ENCODE measurements around the gene ACTN1.

The ACTN1 gene

GRCh38 chr14:69006346-69006745, 27.2 kb upstream of the ACTN1 start:
- H3K9ac ChIP-seq (ENCODE audit: low read depth, low read length) = no peak overlapping the region
- no peaks in the 10 kb centered on the region for H3K27me3 ChIP-seq (ENCODE audit: control insufficient read depth, insufficient read depth, low read length)
- no peak overlapping the region for H3K27ac ChIP-seq (ENCODE audit: low read depth, low read length)

GRCh38 chr14:69005432-69006148, 26.5 kb upstream of the ACTN1 start:
- H3K9ac ChIP-seq (ENCODE audit: low read depth, low read length) = no peak overlapping the region
- no peaks in the 10 kb centered on the region for H3K9me3 ChIP-seq (ENCODE audit: control insufficient read depth, insufficient read depth, low read length)
- H3K4me3 ChIP-seq (ENCODE audit: low read depth, low read length) = no peak overlapping the region
- H3K36me3 ChIP-seq (ENCODE audit: control insufficient read depth, insufficient read depth, low read length) = no peaks in the 10 kb centered on the region
- H3K27me3 ChIP-seq (ENCODE audit: control insufficient read depth, insufficient read depth, low read length) = no peaks in the 10 kb centered on the region
- peak overlapping the region; percentile 9 for H3K27ac ChIP-seq (ENCODE audit: low read depth, low read length)
- peaks cover 17% of the 10 kb centered on the region for H3K4me1 ChIP-seq (ENCODE audit: control insufficient read depth, insufficient read depth, low read length)

More at GRCh38 chr14:69006346-69006745, 27.2 kb upstream of the ACTN1 start:
- H3K9me3 ChIP-seq (ENCODE audit: control insufficient read depth, insufficient read depth, low read length) = no peaks in the 10 kb centered on the region
- peaks cover 17% of the 10 kb centered on the region for H3K4me1 ChIP-seq (ENCODE audit: control insufficient read depth, insufficient read depth, low read length)
- H3K36me3 ChIP-seq (ENCODE audit: control insufficient read depth, insufficient read depth, low read length) = no peaks in the 10 kb centered on the region
- no peak overlapping the region for H3K4me3 ChIP-seq (ENCODE audit: low read depth, low read length)

GRCh38 chr14:69004731-69005431, 25.8 kb upstream of the ACTN1 start:
- no peaks in the 10 kb centered on the region for H3K36me3 ChIP-seq (ENCODE audit: control insufficient read depth, insufficient read depth, low read length)
- H3K4me3 ChIP-seq (ENCODE audit: low read depth, low read length) = no peak overlapping the region
- no peak overlapping the region for H3K27ac ChIP-seq (ENCODE audit: low read depth, low read length)
- no peaks in the 10 kb centered on the region for H3K27me3 ChIP-seq (ENCODE audit: control insufficient read depth, insufficient read depth, low read length)
- H3K9ac ChIP-seq (ENCODE audit: low read depth, low read length) = no peak overlapping the region
- H3K4me1 ChIP-seq (ENCODE audit: control insufficient read depth, insufficient read depth, low read length) = peaks cover 17% of the 10 kb centered on the region
- H3K9me3 ChIP-seq (ENCODE audit: control insufficient read depth, insufficient read depth, low read length) = no peaks in the 10 kb centered on the region

DNA sequence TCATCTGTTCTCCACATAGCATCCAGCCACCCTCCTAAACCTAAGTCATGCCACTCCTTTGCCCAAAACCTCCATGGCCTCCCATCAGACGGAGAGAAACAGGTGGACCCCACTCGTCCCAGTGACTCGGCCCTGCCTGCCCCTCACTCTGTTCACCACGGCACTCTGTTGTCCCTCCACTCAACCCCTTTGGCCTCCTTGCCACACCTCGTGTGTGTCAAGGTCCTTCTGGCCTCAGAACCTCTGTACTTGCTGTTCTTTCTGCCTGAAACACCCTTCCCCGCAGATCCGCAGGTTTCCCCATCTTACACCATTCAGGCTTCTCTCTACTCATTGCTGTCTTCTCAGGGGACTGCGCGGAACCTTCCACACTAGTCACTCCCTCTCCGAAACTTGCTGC, 24.5 kb upstream of the ACTN1 start:
- Histone ChIP-seq H3K9ac (ENCODE audit: low read depth, low read length) (no peak overlapping the region), H3K9me3 (ENCODE audit: control insufficient read depth, insufficient read depth, low read length) (no peaks in the 10 kb centered on the region), H3K4me1 (ENCODE audit: control insufficient read depth, insufficient read depth, low read length) (peaks cover 17% of the 10 kb centered on the region), H3K4me3 (ENCODE audit: low read depth, low read length) (no peak overlapping the region), H3K36me3 (ENCODE audit: control insufficient read depth, insufficient read depth, low read length) (no peaks in the 10 kb centered on the region), H3K27me3 (ENCODE audit: control insufficient read depth, insufficient read depth, low read length) (no peaks in the 10 kb centered on the region), H3K27ac (ENCODE audit: low read depth, low read length) (no peak overlapping the region)

GRCh38 chr14:69002069-69002468, 23.0 kb upstream of the ACTN1 start:
- Histone ChIP-seq H3K36me3 (ENCODE audit: control insufficient read depth, insufficient read depth, low read length) (no peaks in the 10 kb centered on the region), H3K4me1 (ENCODE audit: control insufficient read depth, insufficient read depth, low read length) (peaks cover 29% of the 10 kb centered on the region), H3K4me3 (ENCODE audit: low read depth, low read length) (no peak overlapping the region), H3K9ac (ENCODE audit: low read depth, low read length) (no peak overlapping the region), H3K27ac (ENCODE audit: low read depth, low read length) (no peak overlapping the region), H3K27me3 (ENCODE audit: control insufficient read depth, insufficient read depth, low read length) (no peaks in the 10 kb centered on the region), H3K9me3 (ENCODE audit: control insufficient read depth, insufficient read depth, low read length) (no peaks in the 10 kb centered on the region)

GRCh38 chr14:69001375-69001774, 22.3 kb upstream of the ACTN1 start:
- Histone ChIP-seq H3K27me3 (ENCODE audit: control insufficient read depth, insufficient read depth, low read length) (no peaks in the 10 kb centered on the region), H3K9ac (ENCODE audit: low read depth, low read length) (no peak overlapping the region), H3K36me3 (ENCODE audit: control insufficient read depth, insufficient read depth, low read length) (no peaks in the 10 kb centered on the region), H3K27ac (ENCODE audit: low read depth, low read length) (no peak overlapping the region), H3K4me1 (ENCODE audit: control insufficient read depth, insufficient read depth, low read length) (peaks cover 29% of the 10 kb centered on the region), H3K9me3 (ENCODE audit: control insufficient read depth, insufficient read depth, low read length) (no peaks in the 10 kb centered on the region), H3K4me3 (ENCODE audit: low read depth, low read length) (no peak overlapping the region)

- Histone ChIP-seq H3K27me3 (ENCODE audit: control insufficient read depth, insufficient read depth, low read length) (no peaks in the 10 kb centered on the region), H3K4me3 (ENCODE audit: low read depth, low read length) (no peak overlapping the region), H3K9me3 (ENCODE audit: control insufficient read depth, insufficient read depth, low read length) (no peaks in the 10 kb centered on the region), H3K27ac (ENCODE audit: low read depth, low read length) (peak overlapping the region; percentile 54), H3K4me1 (ENCODE audit: control insufficient read depth, insufficient read depth, low read length) (peaks cover 13% of the 10 kb centered on the region), H3K9ac (ENCODE audit: low read depth, low read length) (no peak overlapping the region), H3K36me3 (ENCODE audit: control insufficient read depth, insufficient read depth, low read length) (no peaks in the 10 kb centered on the region)
These were observed 19.0 kb upstream of the ACTN1 start for GRCh38 chr14:68998062-68998461.

- Histone ChIP-seq H3K9me3 (ENCODE audit: control insufficient read depth, insufficient read depth, low read length) (no peaks in the 10 kb centered on the region), H3K4me3 (ENCODE audit: low read depth, low read length) (no peak overlapping the region), H3K27me3 (ENCODE audit: control insufficient read depth, insufficient read depth, low read length) (no peaks in the 10 kb centered on the region), H3K9ac (ENCODE audit: low read depth, low read length) (no peak overlapping the region), H3K4me1 (ENCODE audit: control insufficient read depth, insufficient read depth, low read length) (peaks cover 13% of the 10 kb centered on the region), H3K36me3 (ENCODE audit: control insufficient read depth, insufficient read depth, low read length) (no peaks in the 10 kb centered on the region), H3K27ac (ENCODE audit: low read depth, low read length) (no peak overlapping the region)
These were observed 16.6 kb upstream of the ACTN1 start for GRCh38 chr14:68995731-68996130.

DNA sequence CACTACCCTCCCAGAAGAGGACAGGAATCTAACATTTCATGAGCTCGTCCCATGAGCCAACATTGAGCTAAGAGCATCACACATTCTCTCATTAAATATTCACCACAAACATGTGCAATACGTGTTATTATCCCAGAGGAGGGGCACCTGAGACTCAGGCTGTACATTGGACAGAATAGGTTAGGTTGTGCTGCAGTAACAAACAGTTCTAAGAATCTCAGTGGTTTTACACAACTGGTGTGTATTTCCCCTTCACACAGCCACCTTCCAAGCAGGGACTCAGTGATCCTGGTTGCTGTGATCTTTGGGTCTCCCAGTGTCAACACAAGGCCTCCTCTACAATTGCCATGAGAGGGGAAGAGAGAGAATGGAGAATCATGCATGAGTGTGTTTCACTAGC, 15.0 kb upstream of the ACTN1 start:
- H3K36me3 ChIP-seq (ENCODE audit: control insufficient read depth, insufficient read depth, low read length) = no peaks in the 10 kb centered on the region
- H3K4me1 ChIP-seq (ENCODE audit: control insufficient read depth, insufficient read depth, low read length) = peaks cover 13% of the 10 kb centered on the region
- no peak overlapping the region for H3K9ac ChIP-seq (ENCODE audit: low read depth, low read length)
- no peak overlapping the region for H3K27ac ChIP-seq (ENCODE audit: low read depth, low read length)
- no peaks in the 10 kb centered on the region for H3K27me3 ChIP-seq (ENCODE audit: control insufficient read depth, insufficient read depth, low read length)
- no peaks in the 10 kb centered on the region for H3K9me3 ChIP-seq (ENCODE audit: control insufficient read depth, insufficient read depth, low read length)
- H3K4me3 ChIP-seq (ENCODE audit: low read depth, low read length) = no peak overlapping the region

GRCh38 chr14:68987653-68988036, 8.5 kb upstream of the ACTN1 start:
- no peak overlapping the region for H3K4me3 ChIP-seq (ENCODE audit: low read depth, low read length)
- no peak overlapping the region for H3K27ac ChIP-seq (ENCODE audit: low read depth, low read length)
- H3K9me3 ChIP-seq (ENCODE audit: control insufficient read depth, insufficient read depth, low read length) = no peaks in the 10 kb centered on the region
- 0 out of 2 replicates have a peak, but pooled peaks cover 2% of the 10 kb centered on the region for H3K4me1 ChIP-seq (ENCODE audit: control insufficient read depth, insufficient read depth, low read length)
- no peak overlapping the region for H3K9ac ChIP-seq (ENCODE audit: low read depth, low read length)
- H3K36me3 ChIP-seq (ENCODE audit: control insufficient read depth, insufficient read depth, low read length) = no peaks in the 10 kb centered on the region
- H3K27me3 ChIP-seq (ENCODE audit: control insufficient read depth, insufficient read depth, low read length) = no peaks in the 10 kb centered on the region

- Histone ChIP-seq H3K4me1 (ENCODE audit: control insufficient read depth, insufficient read depth, low read length) (0 out of 2 replicates have a peak, but pooled peaks cover 2% of the 10 kb centered on the region), H3K9me3 (ENCODE audit: control insufficient read depth, insufficient read depth, low read length) (no peaks in the 10 kb centered on the region), H3K4me3 (ENCODE audit: low read depth, low read length) (no peak overlapping the region), H3K9ac (ENCODE audit: low read depth, low read length) (no peak overlapping the region), H3K36me3 (ENCODE audit: control insufficient read depth, insufficient read depth, low read length) (no peaks in the 10 kb centered on the region), H3K27me3 (ENCODE audit: control insufficient read depth, insufficient read depth, low read length) (no peaks in the 10 kb centered on the region), H3K27ac (ENCODE audit: low read depth, low read length) (no peak overlapping the region)
These were observed 8.0 kb upstream of the ACTN1 start for GRCh38 chr14:68986926-68987652.

Data from HUES48 (cell line).